GM12864 (cell line): ENCODE data around the gene MZB1.
A peak's percentile ranks its signal among the peaks of the same experiment; 100 is the strongest.

Source experiments
- DNase-seq: peaks from one replicate; pipeline ENCODE4 v3.0.0-alpha.2; 2011; ENCODE audit warnings: low read depth
- H3K4me3 ChIP-seq: 2 replicates; pipeline ENCODE4 v1.5.1; 2011; ENCODE audit warnings: mild to moderate bottlenecking, low read depth, low read length, control low read depth
- CTCF ChIP-seq: IDR thresholded peaks from 2 replicates; pipeline ENCODE4 v1.5.1; 2011; ENCODE audit warnings: low read depth, mild to moderate bottlenecking, moderate library complexity, low read length, control low read depth, inconsistent platforms; ENCODE audit errors: missing control alignments

The MZB1 gene

GRCh38 chr5:139371482-139372435 is 18.0 kb downstream of the MZB1 start:
- no peak for DNase-seq
- no peak for TF ChIP-seq CTCF

GRCh38 chr5:139369181-139369580 is 20.5 kb downstream of the MZB1 start:
- no peak for DNase-seq
- H3K4me3 ChIP-seq, result no peak overlapping the region
- no peak for TF ChIP-seq CTCF

More at GRCh38 chr5:139371482-139372435, 18.0 kb downstream of the MZB1 start:
- no peak overlapping the region for H3K4me3 ChIP-seq

- peak; percentile 7 for TF ChIP-seq CTCF
- no peak for DNase-seq
- H3K4me3 ChIP-seq, result no peak overlapping the region
Observed at GRCh38 chr5:139368613-139369012, 21.1 kb downstream of the MZB1 start.

- DNase-seq, result no peak
- no peak overlapping the region for H3K4me3 ChIP-seq
- TF ChIP-seq CTCF, result no peak
Observed at GRCh38 chr5:139364466-139364865, 25.2 kb downstream of the MZB1 start.

- no peak for DNase-seq
- no peak for TF ChIP-seq CTCF
- no peak overlapping the region for H3K4me3 ChIP-seq
Observed at GRCh38 chr5:139363937-139364336, 25.8 kb downstream of the MZB1 start.

GRCh38 chr5:139361835-139362429 is 27.8 kb downstream of the MZB1 start:
- no peak for DNase-seq
- TF ChIP-seq CTCF, result no peak
- H3K4me3 ChIP-seq, result no peak overlapping the region

- no peak for TF ChIP-seq CTCF
- no peak for DNase-seq
- no peak overlapping the region for H3K4me3 ChIP-seq
Observed at GRCh38 chr5:139360384-139360783, 29.3 kb downstream of the MZB1 start.
